T-helper 1 cell treated with Interleukin-12 subunit alpha and Interleukin-12 subunit beta and Interleukin-4 antibody, amounts not matched to agents 30 ng/mL and 1 ng/mL, for 36 hours (primary cell): ENCODE results near the gene KIAA1191. TPM values are rescaled to one million over a fixed set of nuclear protein-coding genes. Genes with fewer than 3 reads are reported as not detected.
"Not testable (repeated sequence)": the region's sequence is repeated elsewhere in the genome, so short reads cannot be mapped to it uniquely, and the experiment has no call there.

Experiments used
- intact Hi-C: fragments of 100-400 bp; cut with micrococcal nuclease; formaldehyde crosslinking; loops from one replicate; pipeline ENCODE4 v1.15.1; 2024
- total RNA-seq: library from RNA; stranded (reverse); gene quantifications from 2 replicates; pipeline ENCODE4 v1.2.3, GENCODE V29; 2022

The KIAA1191 gene, protein sequence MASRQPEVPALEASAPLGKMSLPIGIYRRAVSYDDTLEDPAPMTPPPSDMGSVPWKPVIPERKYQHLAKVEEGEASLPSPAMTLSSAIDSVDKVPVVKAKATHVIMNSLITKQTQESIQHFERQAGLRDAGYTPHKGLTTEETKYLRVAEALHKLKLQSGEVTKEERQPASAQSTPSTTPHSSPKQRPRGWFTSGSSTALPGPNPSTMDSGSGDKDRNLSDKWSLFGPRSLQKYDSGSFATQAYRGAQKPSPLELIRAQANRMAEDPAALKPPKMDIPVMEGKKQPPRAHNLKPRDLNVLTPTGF
- 55.4 and 58.1 TPM in 2 replicates for total RNA-seq

DNA sequence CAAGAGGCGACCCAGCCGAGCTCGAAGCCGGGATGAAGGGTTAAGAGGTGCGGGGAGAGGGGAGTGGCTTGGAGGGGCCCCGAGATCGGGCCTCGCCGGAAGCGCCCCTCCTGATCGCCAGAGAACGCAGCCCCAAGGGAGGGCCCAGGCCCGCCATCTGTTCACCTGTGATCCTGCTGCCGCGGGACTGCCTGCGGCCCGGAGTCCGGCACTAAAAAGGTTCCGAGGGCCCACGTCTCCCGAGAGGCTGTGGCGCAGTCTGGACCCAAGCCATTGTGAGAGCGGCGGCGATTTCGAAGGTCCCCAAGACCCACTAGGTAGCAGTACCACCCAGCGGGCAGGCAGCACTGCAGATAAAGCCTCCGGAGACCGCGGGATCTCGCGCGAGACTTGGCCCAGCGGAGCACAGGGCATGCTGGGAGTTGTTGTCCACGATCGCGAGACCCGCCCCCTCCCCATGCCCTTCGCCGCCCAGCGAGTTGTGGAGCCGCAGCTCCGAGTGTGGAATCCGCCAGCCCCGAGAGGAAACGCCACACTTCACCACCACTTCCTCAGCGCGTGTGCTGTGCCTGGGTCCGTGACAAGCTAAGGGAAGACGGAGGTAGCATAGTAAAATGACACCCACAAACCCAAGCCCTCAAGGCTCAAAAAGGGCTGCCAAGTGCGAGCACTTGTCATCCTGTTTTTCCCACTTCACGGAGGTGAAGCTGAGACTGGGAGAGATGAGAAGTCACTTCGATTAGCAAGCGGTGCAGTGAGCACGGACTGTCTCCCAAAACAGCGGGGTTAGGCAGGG is at the start of gene KIAA1191:
KIAA1191 (minus strand) TSS at position 328 of the 796 bp plus-strand sequence. CDS start 2,256 bp downstream, outside the sequence.
- intact Hi-C loops = loop anchor here (1.0 to 5.0 kb wide), 13 partner anchors 27 to 1751 kb away; partner anchors contain the start of genes CLTB, FAF2, HIGD2A and N4BP3

DNA sequence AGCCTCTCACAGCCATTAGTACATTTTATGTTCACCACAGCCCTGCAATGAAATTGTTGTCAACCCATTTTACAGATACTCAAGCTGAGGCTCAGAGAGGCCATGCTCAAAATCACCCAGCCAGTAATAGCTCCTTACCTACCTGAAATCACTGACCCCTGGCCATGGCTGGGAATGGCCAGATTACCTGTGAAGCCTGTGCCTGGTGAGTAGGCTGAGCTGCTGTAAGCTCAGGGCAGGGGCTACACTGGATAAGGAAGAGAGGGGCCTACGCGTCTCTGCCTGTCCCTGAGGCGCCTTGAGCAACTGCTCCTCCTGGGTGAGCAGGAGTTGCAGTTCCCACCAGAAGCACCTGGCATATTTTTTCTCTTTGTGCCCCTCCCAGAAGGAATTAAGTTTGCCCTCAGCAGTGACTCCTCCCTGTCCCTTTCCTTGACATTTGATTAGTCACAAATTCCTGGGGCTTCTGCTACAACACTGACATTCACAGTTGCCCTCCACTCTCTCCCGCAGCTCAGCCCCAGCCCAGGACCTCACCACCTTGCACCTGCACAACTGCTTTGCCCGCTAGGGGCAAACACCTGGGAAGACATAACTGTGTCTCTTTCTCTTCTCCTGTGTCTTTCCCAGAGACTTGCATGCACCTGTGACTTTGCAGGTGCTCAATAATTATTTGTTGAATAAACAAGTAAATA is 49.1 kb upstream of the KIAA1191 start:
- intact Hi-C loops = no loop called here

DNA sequence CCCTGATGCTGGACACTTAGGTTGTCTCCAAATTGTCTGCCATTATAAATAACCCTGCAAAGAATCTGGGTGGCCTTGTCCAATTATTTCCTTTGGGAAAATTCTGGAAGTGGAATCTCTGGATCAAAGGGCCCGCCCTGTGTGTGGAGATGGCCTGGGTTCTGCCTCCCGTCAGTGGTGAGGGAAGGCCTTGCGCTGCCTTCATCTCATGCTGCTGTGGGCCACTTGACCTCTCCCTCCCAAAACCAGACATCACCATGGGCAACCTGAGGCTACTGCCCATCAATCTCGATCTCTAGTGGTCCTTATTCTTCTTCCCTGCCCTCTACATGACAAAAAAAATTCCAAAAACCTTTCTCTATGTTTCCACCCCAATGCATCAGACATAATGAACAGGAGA is 48.2 kb upstream of the KIAA1191 start:
- intact Hi-C loops = no loop called here

DNA sequence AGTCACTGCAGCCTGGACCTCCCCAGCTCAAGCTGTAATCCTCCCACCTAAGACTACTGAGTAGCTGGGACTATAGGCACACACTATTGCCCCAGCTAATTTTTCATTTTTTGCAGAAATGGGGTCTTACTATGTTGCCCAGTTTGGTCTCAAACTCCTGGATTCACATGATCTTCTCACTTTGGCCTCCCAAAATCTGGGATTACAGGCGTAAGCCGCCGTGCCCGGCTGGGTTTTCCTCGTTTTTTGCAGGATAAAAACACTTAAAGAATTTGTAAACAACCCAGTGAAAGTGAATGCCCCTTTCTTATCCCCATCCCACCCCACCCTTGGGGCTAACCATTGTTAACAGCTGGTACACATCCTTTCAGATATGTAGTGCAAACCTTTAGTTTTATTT is 47.0 kb upstream of the KIAA1191 start:
- intact Hi-C loops = no loop called here

DNA sequence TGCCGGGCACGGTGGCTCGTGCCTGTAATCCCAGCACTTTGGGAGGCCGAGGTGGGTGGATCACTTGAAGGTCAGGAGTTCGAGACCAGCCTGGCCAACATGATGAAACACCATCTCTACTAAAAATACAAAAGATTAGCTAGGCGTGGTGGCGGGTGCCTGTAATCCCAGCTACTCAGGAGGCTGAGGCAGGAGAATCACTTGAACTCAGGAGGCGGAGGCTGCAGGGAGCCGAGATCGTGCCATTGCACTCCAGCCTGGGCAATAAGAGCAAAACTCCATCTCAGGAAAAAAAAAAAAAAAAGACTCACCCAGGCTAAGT is 46.6 kb upstream of the KIAA1191 start:
- intact Hi-C loops = not testable (repeated sequence)

DNA sequence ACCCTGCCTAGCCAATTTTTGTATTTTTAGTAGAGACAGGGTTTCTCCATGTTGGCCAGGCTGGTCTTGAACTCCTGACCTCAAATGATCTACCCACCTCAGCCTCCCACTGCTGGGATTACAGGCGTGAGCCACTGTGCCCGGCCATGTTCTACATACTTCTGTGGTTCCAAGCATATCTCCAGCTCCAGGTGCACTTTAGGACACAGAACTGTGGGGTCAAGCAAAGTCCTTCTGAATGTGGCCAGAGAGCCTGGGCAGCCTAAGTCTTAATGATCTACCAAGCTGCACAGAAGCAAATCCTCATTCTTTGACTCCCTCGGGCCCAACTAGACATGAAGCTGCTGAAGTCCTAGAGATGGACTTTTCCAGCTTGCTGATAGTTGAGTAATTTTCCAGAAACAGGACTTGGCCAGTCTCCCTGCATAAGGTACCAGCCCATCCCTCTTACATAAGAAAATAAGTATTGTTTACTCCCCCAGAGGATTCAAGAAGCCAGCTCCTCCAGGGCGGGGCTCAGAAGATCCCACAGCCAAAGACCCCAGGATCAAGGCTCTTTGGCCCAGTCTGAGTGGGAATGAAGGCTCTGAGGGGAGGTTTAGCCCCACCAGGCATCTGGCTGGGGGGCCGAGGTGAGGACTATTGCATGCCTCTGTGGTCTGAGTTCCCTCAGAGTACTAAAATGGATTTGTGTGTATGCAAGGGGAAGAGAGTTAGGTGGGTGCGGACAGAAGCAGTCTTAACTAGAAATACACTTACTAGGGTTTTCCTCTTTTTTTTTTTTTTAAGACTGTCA is 46.1 kb upstream of the KIAA1191 start:
- intact Hi-C loops = no loop called here

DNA sequence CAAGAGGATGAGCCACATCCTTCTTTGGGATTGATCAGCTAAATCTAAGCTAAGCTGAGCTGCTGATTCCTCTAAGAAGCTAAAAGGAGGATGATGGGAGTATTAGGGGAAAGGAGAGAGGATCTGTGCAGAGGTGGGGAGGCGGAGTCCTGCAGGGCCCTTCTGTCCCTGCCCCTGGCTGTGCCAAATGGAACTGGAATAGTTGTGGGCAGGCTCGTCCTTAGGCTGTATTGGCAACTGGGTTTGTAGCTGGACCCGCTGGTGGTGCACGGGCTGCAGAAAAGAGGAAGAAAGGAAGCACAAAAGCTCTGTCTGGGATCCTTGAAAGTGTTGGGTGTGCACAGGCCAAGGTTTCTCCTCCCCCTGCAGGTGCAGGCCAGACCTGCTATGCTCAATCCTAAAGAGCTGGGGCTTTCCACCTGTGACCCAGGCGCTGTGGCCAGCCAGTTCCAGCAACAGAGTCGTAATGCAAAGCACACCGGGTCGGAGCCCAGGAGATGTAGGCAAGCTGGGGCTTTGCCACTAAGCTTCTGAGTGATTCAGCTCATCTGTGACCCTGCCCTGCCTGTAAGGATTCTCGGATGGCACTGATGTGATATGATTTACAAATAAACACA is 45.0 kb upstream of the KIAA1191 start:
- intact Hi-C loops = no loop called here

DNA sequence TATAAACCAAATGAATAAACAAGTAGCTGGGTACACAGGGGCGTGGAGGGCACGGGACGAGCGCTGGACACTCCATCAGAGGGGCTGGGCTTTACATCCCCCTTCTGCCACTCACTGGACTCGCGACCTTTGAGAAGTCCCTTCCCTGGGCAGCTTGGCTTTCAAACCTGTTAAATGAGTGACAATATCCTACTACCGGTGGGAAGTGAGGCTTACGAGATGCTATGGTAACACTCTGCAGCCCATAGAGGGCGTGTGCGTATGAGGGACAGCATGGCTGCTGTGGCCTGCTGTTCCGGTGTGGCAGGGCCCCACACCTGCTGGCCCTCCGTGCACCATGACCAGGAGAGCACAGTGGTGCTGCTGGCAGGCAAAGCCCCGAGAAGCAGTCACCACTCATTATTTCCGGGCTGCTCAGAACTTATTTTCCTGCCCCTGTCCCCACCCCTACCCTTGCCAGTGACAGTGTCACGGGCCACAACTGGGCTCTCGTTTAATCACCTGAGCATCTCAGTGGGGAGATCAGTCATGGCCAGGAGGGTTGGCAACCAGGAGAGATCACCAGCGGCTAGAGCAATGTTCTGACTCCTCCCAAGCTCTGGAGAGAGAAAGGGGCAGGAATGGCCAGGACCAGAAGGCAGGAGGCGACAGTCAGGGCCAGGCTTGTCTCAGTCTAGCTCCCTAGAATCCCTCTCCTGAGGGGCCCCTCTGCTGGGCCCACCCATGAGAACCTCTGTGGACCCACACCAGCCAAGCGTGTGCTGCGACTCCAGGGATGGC is 44.3 kb upstream of the KIAA1191 start:
- intact Hi-C loops = no loop called here

DNA sequence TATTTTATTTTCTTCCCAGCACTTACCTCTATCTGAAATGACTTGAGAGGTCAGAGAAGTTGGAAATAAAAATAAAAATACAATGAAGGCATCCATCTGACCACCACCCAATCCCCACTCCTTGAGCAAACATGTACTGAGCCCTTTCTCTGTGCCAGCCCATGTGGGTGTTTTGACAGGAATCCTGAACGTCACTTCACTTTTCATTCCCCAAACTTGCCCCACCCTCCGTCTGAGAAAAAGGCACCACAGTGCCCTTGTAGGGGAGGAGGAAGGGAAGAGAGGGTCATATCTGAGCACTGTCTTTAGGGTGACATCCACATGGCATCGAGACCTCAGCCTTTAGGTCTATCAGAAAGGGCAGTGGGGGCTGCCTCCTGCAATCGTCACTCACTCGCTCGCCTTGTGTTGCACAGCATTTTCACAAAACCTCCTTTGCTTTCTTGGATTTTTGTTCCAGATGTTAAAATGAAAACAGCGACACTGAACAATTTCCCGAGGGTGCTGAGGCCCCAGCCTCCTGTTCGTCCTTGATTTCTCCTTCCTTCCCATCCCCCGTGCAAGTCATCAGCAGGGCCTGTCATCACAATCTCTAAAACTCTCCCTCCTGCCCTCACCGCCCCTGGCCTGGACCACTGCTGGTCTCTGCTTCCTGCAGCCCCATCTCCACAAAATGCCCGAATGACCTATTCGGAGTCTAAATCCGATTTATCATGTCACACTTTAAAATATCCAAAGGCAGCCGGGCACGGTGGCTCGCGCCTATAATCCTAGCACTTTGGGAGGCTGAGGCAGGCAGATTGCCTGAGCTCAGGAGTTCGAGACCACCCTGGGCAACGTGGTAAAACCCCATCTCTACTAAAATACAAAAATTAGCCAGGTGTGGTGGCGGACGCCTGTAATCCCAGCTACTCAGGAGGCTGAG is 40.0 kb upstream of the KIAA1191 start:
- intact Hi-C loops = no loop called here

DNA sequence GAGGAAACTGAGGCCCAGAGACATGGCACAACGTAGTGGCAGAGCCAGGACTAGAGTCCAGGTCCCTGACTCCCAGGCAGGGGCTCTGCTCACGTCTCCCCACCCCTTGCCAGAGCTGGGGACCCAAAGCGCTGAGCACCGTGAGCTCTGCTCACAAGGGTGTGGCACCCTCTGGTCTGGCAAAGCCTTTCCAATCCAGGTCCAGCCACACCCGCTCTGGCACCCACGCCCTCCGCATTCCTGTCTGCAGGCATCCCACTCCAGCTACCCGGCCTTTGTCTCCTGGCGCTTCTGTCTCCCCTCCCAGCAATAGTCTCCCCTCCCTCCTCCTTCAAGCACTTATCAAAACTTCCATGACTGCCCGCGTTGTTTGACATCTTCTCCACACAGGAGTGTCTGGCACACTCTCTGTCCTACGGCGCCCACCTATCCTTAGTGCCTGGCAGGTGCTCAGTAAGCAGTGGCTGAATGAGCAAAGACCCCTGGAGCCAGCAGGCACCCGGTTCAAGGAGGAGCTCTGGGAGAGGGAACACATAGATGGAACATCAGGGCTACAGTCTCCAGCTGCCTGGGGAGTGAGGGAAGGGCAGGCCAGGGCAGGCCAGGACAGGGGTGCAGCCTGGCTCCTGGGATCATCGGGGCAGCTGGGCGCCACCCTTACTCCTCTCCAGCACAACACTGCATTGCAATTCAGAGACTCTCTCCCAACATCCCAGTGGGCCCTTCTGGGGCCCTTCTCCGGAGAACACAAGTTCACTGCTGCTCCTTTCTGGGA is 39.0 kb upstream of the KIAA1191 start:
- intact Hi-C loops = no loop called here

DNA sequence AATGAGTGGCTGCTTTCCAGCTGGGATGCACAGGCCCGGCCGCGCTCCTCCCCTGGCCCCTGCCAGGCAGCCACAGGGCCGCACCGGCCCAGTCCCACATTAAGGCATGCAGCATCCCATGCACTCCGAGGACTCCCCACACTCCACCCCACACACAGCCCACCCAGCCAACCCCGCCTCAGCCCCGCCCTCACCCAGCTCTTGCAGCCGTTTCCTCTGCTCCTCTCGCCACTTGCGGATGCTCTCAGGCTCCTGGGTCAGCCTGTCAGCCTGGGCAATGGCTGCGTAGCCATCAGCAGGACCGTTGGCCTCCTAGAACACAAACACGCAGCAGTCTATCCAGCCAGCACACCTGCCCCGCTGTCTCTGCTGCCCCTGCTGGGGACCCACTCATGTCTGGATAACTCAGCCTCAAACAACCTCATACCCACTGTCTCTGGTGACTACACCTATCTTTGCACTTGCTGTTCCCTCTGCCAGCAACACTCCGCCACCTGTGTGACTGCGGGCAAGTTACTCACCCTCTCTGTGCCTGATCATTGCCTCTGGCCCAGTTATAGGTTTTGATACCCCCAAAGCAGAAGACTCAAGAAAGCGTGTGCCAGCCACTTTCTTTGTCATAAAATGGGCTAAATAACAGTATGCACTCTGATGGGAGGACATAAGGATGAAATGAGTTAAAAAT is 36.3 kb upstream of the KIAA1191 start:
- intact Hi-C loops = no loop called here

DNA sequence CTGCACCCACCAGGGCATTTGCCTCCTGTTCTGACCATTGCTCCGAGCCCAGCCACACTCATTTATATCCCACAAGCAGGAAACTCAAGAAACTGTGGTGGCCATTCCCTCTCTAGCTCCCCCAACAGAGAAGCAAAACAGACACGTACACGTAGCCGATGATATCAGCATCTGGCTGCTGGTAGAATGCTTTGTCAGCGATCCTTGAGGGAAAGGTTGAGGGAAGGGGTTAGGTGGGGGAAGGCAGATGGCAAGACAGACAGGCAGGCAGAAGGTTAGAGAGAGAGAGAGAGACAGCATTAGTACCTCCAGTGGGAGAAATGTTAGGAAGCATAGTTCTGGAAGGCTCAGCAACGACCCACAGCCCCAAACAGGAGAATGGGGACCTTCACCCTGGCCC is 34.8 kb upstream of the KIAA1191 start:
- intact Hi-C loops = no loop called here

DNA sequence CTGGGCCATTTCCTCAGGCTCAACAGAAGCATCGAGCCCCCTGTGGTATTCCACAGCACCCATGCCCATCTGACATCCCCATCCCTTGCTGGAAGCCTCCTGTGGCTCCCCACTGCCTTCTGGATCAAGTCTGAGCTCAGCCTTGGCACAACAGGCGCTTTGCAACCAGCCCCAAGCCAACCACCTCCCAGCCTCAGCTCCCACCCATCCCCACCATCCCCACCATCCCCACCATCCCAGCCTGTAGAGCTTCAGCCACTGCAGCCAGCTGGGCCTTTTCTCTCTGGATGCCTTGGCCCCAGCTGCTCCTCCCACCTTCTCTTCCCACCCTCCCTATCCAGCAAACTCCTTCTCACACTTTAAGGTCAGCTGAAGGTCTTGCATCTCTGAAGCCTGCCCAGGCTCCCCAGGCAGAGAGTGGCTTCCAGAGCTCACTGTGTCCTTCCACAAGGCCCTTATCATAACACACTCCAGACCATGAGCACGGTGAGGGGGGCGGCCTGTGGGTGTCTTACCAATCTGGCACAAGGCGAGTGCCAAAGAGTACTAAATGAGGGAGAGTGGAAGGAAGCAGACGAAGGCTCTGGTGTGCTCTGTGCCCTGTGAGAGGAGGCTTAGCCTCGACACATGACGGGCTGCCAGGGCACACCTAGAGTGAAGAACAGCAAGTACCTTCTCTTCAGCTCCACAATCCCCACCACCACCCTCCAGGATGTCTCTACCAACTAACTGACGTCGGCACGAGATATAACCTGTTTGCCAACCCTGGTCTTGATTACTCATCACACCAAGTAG is 33.5 kb upstream of the KIAA1191 start:
- intact Hi-C loops = no loop called here

DNA sequence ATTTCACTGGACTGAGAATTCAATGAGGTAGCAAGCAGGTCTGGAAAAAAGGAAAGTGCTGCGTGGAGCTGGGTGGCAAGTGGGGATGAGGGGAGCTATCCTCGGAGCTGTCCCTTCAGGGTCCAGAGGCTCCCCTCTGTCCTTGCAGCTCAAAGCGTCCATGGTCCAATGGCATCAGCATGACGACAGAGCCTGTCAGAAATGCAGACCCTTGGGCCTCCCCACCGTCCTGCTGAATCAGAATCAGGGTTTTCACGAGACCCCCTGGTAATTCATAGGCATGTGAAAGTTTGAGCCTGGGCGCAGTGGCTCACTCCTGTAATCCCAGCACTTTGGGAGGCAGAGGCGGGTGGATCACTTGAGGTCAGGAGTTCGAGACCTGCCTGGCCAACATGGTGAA is 32.5 kb upstream of the KIAA1191 start:
- intact Hi-C loops = no loop called here

DNA sequence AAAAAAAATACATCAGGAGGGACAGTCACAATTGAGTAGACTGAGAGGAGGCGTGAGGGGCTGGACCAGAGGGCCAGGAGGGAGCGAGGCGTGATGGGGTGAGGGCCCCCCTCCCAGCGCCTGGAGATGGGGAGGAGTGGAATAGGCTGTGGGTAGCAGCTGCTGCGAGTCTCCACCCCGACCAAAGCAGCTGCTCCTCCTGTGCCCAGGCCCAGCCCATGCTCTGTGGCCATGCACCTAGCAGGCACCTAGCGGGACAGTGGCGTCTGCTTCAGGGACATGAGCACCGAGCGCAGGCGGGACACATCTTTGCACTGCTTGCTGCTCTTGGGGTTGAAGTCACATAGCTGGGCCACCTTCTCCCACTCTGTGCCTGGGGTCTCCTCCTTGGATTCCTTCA is 31.0 kb upstream of the KIAA1191 start:
- intact Hi-C loops = no loop called here

DNA sequence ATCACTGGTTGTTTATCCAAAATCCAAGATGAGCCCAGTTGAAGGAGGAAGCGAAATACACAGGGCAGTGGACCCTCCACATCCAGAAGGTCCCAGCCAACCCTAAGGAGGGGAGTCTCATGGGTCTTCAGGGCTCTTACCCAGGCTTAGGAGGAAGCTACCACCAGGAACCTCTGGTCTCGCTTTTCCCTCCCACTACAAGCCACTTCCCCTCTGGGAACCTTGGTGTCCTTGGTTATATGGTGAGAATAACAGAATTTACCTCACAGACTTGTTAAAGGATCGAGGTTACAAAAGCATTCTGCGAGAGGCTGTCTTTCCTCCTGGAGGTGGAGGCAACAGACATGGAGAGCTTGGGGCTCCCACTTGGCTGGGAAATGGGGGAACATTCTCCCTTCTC is 30.4 kb upstream of the KIAA1191 start:
- intact Hi-C loops = no loop called here

DNA sequence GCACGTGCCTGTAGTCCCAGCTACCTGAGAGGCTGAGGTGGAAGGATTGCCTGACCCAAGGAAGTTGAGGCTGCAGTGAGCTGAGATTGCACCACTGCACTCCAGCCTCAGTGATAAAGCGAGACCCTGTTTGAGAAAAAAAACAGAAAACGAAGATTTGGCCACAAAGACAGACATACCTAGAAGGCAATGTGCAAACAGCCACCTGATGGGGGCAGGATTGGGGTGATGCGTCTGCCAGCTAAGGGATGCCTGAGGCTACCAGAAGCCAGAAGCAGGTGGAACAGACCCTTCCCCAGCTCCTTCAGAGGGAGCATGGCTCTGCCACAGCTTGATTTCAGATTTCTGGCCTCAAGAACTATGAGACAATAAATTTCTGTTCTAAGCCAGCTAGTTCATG is 29.9 kb upstream of the KIAA1191 start:
- intact Hi-C loops = no loop called here
